Neural progenitor cell (in vitro differentiated cells): ENCODE results near the gene DPF3. TPM values are rescaled to one million over a fixed set of nuclear protein-coding genes. Genes with fewer than 3 reads are reported as not detected.

ENCODE experiments used
- DNase-seq: peaks from one replicate; pipeline ENCODE4 v3.0.0-alpha.2; 2016; ENCODE audit warnings: low spot score
- H2AFZ ChIP-seq: fragments of 200-600 bp; sonication (generic); replicated peaks from 2 replicates; pipeline ENCODE4 v1.6.1; 2016; ENCODE audit warnings: antibody characterized with exemption
- H3F3A ChIP-seq: fragments of 200-600 bp; sonication (generic); 2 replicates; pipeline ENCODE4 v1.6.1; 2016; ENCODE audit warnings: antibody characterized with exemption, low read depth
- H3K27ac ChIP-seq: fragments of 200-600 bp; sonication (generic); 2 replicates; pipeline ENCODE4 v1.5.1; 2016; ENCODE audit warnings: mild to moderate bottlenecking
- H3K27me3 ChIP-seq: fragments of 200-600 bp; sonication (generic); 2 replicates; pipeline ENCODE4 v1.6.1; 2016; ENCODE audit warnings: mild to moderate bottlenecking, moderate library complexity
- H3K36me3 ChIP-seq: fragments of 200-600 bp; sonication (generic); 2 replicates; pipeline ENCODE4 v1.5.1; 2016
- H3K4me1 ChIP-seq: fragments of 200-600 bp; sonication (generic); 2 replicates; pipeline ENCODE4 v1.6.1; 2016; ENCODE audit warnings: mixed run types
- H3K4me2 ChIP-seq: fragments of 200-600 bp; sonication (generic); 2 replicates; pipeline ENCODE4 v1.6.1; 2016
- H3K4me3 ChIP-seq: fragments of 200-600 bp; sonication (generic); 2 replicates; pipeline ENCODE4 v1.5.1; 2016
- H3K79me2 ChIP-seq: fragments of 200-600 bp; sonication (generic); 2 replicates; pipeline ENCODE4 v1.6.1; 2016; ENCODE audit warnings: low read depth
- H3K9ac ChIP-seq: fragments of 200-600 bp; sonication (generic); 2 replicates; pipeline ENCODE4 v1.6.1; 2016
- H3K9me3 ChIP-seq: fragments of 200-600 bp; sonication (generic); 2 replicates; pipeline ENCODE4 v1.5.1; 2016; ENCODE audit warnings: low read depth
- H4K20me1 ChIP-seq: fragments of 200-600 bp; sonication (generic); 2 replicates; pipeline ENCODE4 v1.6.1; 2016; ENCODE audit warnings: low read depth
- H3K27ac Mint-ChIP-seq: 3 replicates; pipeline ENCODE4 v1.8.0; 2021; ENCODE audit warnings: mixed read lengths
- H3K27me3 Mint-ChIP-seq: 2 replicates; pipeline ENCODE4 v1.8.0; 2022; ENCODE audit warnings: low read depth, mild to moderate bottlenecking, inconsistent platforms, moderate library complexity, mixed read lengths; ENCODE audit not compliant: insufficient read depth
- H3K36me3 Mint-ChIP-seq: 3 replicates; pipeline ENCODE4 v1.8.0; 2021; ENCODE audit warnings: mixed read lengths
- H3K4me1 Mint-ChIP-seq: 3 replicates; pipeline ENCODE4 v1.8.0; 2021; ENCODE audit warnings: mixed read lengths
- H3K4me3 Mint-ChIP-seq: 3 replicates; pipeline ENCODE4 v1.8.0; 2021; ENCODE audit warnings: mild to moderate bottlenecking, moderate library complexity, mixed read lengths
- H3K9me3 Mint-ChIP-seq: 3 replicates; pipeline ENCODE4 v1.8.0; 2020; ENCODE audit warnings: mixed read lengths
- EZH2 ChIP-seq: fragments of 200-600 bp; sonication (generic); IDR thresholded peaks from 2 replicates; pipeline ENCODE4 v1.6.1; 2017; ENCODE audit warnings: antibody characterized with exemption, mild to moderate bottlenecking, moderate library complexity
- EZH2phosphoT487 ChIP-seq: fragments of 200-600 bp; sonication (generic); IDR thresholded peaks from 2 replicates; pipeline ENCODE4 v1.6.1; 2017; ENCODE audit warnings: antibody characterized with exemption
- total RNA-seq: library from RNA; depleted of rRNA; stranded (reverse); fragments of >200 nt; gene quantifications from 2 replicates; pipeline ENCODE4 v1.2.3, GENCODE V29; 2015; ENCODE audit warnings: low replicate concordance
- TF ChIP-seq, protein P1 (sequence below): fragments of 200-600 bp; sonication (generic); IDR thresholded peaks from 2 replicates; pipeline ENCODE4 v1.5.1; 2017; ENCODE audit warnings: antibody characterized with exemption, mild to moderate bottlenecking

The DPF3 gene
- total RNA-seq, 1 donor from 2014 or later, result not detected

DNA sequence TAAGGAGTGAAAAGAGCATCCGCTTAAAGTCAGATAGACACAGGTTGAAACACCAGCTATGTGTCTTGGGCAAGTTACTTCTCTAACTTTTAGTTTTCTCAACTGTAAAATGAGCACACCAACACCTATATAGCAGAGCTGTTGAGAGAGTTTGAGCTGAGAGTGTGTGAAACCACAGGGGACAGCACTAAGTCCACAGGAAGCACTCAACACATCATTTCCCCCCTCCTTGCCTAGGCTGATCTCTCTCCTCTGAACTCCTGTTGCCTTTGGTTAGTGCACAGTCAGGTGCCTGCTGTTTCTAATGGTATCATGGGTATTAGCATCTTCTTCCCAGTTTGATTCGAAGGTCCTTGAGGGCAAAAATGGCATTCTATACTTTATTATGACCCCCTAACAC is 176.7 kb downstream of the DPF3 start:
- Histone ChIP-seq H3K9me3 (no peaks in the 10 kb centered on the region), H4K20me1 (no peaks in the 10 kb centered on the region), H3F3A (no peaks in the 10 kb centered on the region), H3K4me3 (no peak overlapping the region), H3K9ac (no peak overlapping the region), H3K4me2 (no peak overlapping the region), H3K27ac (no peak overlapping the region), H3K27me3 (no peaks in the 10 kb centered on the region), H3K4me1 (peaks cover 3% of the 10 kb centered on the region), H3K79me2 (no peaks in the 10 kb centered on the region), H2AFZ (no peak overlapping the region), H3K36me3 (no peaks in the 10 kb centered on the region)
- Mint-ChIP-seq H3K36me3 (no peaks in the 10 kb centered on the region), H3K27me3 (peaks cover 9% of the 10 kb centered on the region), H3K4me3 (no peak overlapping the region), H3K27ac (no peak overlapping the region), H3K9me3 (no peaks in the 10 kb centered on the region), H3K4me1 (peaks cover 15% of the 10 kb centered on the region)
- no peak for TF ChIP-seq EZH2
- TF ChIP-seq, protein P1, sequence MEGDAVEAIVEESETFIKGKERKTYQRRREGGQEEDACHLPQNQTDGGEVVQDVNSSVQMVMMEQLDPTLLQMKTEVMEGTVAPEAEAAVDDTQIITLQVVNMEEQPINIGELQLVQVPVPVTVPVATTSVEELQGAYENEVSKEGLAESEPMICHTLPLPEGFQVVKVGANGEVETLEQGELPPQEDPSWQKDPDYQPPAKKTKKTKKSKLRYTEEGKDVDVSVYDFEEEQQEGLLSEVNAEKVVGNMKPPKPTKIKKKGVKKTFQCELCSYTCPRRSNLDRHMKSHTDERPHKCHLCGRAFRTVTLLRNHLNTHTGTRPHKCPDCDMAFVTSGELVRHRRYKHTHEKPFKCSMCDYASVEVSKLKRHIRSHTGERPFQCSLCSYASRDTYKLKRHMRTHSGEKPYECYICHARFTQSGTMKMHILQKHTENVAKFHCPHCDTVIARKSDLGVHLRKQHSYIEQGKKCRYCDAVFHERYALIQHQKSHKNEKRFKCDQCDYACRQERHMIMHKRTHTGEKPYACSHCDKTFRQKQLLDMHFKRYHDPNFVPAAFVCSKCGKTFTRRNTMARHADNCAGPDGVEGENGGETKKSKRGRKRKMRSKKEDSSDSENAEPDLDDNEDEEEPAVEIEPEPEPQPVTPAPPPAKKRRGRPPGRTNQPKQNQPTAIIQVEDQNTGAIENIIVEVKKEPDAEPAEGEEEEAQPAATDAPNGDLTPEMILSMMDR, result no peak
- TF ChIP-seq EZH2phosphoT487, result no peak
- DNase-seq, result no peak

DNA sequence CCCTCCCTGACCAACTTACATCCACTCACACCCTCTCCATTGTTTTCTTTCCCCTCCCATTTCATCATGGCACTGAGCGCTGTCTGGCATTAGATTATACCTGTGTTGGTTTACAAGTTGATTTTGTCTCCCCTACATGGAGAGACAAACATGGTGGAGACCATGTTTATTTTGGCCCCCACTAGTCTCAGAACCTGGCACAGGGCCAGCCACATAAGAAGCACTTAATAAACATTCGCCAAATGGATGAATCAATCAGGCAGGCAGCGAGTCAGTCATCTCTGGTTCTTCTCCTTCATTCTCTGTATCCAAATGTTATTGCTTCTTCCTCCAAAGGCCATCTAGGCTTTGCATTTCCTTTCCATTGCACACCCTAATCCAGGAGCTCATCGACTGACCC is 177.4 kb downstream of the DPF3 start:
- no peaks in the 10 kb centered on the region for H3K79me2 ChIP-seq
- H3K27me3 ChIP-seq, result no peaks in the 10 kb centered on the region
- H3K9ac ChIP-seq, result no peak overlapping the region
- no peaks in the 10 kb centered on the region for H3K9me3 ChIP-seq
- no peaks in the 10 kb centered on the region for H3K36me3 ChIP-seq
- no peak for DNase-seq
- no peaks in the 10 kb centered on the region for H4K20me1 ChIP-seq
- H3K4me1 Mint-ChIP-seq, result peaks cover 15% of the 10 kb centered on the region
- H2AFZ ChIP-seq, result no peak overlapping the region
- H3K4me3 ChIP-seq, result no peak overlapping the region
- H3K27ac Mint-ChIP-seq, result no peak overlapping the region
- TF ChIP-seq EZH2, result no peak
- no peak for TF ChIP-seq EZH2phosphoT487
- TF ChIP-seq, protein P1, result no peak
- no peak overlapping the region for H3K4me3 Mint-ChIP-seq
- H3K9me3 Mint-ChIP-seq, result no peaks in the 10 kb centered on the region
- H3K27me3 Mint-ChIP-seq, result peaks cover 9% of the 10 kb centered on the region
- H3K4me1 ChIP-seq, result peaks cover 3% of the 10 kb centered on the region
- no peaks in the 10 kb centered on the region for H3F3A ChIP-seq
- no peak overlapping the region for H3K27ac ChIP-seq
- no peaks in the 10 kb centered on the region for H3K36me3 Mint-ChIP-seq
- H3K4me2 ChIP-seq, result no peak overlapping the region

DNA sequence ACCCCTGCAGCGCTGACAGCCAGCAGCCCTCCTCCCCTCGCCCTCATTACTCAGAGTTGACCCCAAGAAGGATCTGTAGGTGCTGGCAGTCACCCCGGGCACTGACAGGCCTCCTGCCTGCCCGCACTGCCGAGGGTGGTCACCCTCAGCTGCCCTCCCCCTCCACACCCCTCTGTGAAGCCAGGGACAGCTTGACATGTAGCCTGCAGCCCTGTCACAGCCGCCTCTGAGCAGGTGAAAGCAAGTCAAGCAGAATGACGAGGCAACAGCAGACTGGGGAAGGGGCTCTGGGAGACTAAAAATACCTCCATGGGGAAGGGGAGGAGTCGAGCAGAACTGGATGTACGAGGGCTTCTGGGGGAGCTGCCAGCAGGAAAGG is 178.1 kb downstream of the DPF3 start:
- Histone ChIP-seq H3F3A (no peaks in the 10 kb centered on the region), H3K9me3 (no peaks in the 10 kb centered on the region), H3K4me2 (peak overlapping the region; percentile 2), H3K36me3 (no peaks in the 10 kb centered on the region), H3K27ac (no peak overlapping the region), H3K9ac (no peak overlapping the region), H3K79me2 (no peaks in the 10 kb centered on the region), H2AFZ (no peak overlapping the region), H4K20me1 (no peaks in the 10 kb centered on the region), H3K27me3 (no peaks in the 10 kb centered on the region), H3K4me1 (peaks cover 3% of the 10 kb centered on the region), H3K4me3 (no peak overlapping the region)
- no peaks in the 10 kb centered on the region for H3K36me3 Mint-ChIP-seq
- TF ChIP-seq EZH2phosphoT487 (no peak), EZH2 (no peak)
- TF ChIP-seq, protein P1, result no peak
- H3K9me3 Mint-ChIP-seq, result no peaks in the 10 kb centered on the region
- peak; percentile 24 for DNase-seq
- H3K4me1 Mint-ChIP-seq, result peaks cover 15% of the 10 kb centered on the region
- H3K27ac Mint-ChIP-seq, result no peak overlapping the region
- H3K4me3 Mint-ChIP-seq, result peak overlapping the region; percentile 35
- peaks cover 9% of the 10 kb centered on the region for H3K27me3 Mint-ChIP-seq
